Hepatocyte (in vitro differentiated cells): Measurements from ENCODE around the gene RNF149.

ENCODE experiments used
- CTCF ChIP-seq: fragments of 200-600 bp; sonication (generic); IDR thresholded peaks from 2 replicates; pipeline ENCODE4 v1.5.1; 2016; ENCODE audit warnings: antibody characterized with exemption, mild to moderate bottlenecking; ENCODE audit not compliant: poor library complexity
- EZH2phosphoT487 ChIP-seq: fragments of 200-600 bp; sonication (generic); IDR thresholded peaks from one replicate; pipeline ENCODE4 v1.6.1; 2018; ENCODE audit warnings: antibody characterized with exemption, mild to moderate bottlenecking, low read depth, moderate library complexity; ENCODE audit not compliant: unreplicated experiment, severe bottlenecking

GRCh38 chr2:101231937-101232730 lies 76.4 kb downstream of the RNF149 start:
- TF ChIP-seq CTCF (no peak), EZH2phosphoT487 (no peak)
